Kidney epithelial cell (primary cell): ENCODE results near the gene LTO1. TPM values are rescaled to one million over a fixed set of nuclear protein-coding genes. Genes with fewer than 3 reads are reported as not detected.
"Not testable (repeated sequence)": the region's sequence is repeated elsewhere in the genome, so short reads cannot be mapped to it uniquely, and the experiment has no call there.

Experiments used
- DNase-seq: peaks from one replicate; pipeline ENCODE4 v3.0.0-alpha.2; 2010; ENCODE audit warnings: low read depth
- H3K27me3 ChIP-seq: 2 replicates; pipeline ENCODE4 v1.6.0; 2011; ENCODE audit warnings: low read length; ENCODE audit not compliant: control insufficient read depth, insufficient read depth
- H3K36me3 ChIP-seq: 2 replicates; pipeline ENCODE4 v1.5.1; 2011; ENCODE audit warnings: low read length; ENCODE audit not compliant: control insufficient read depth, insufficient read depth
- H3K4me3 ChIP-seq: 2 replicates; pipeline ENCODE4 v1.5.1; 2011; ENCODE audit warnings: low read depth, mild to moderate bottlenecking, control low read depth, low read length
- total RNA-seq: library from RNA; depleted of rRNA; stranded (reverse); fragments of >200 nt; gene quantifications from 2 replicates; pipeline ENCODE4 v1.2.3, GENCODE V29; 2015
- TF ChIP-seq, protein P1 (sequence below): IDR thresholded peaks from 2 replicates; pipeline ENCODE4 v1.5.1; 2011; ENCODE audit warnings: mild to moderate bottlenecking, moderate library complexity, low read length, control low read depth, inconsistent platforms; ENCODE audit not compliant: insufficient read depth, poor library complexity, severe bottlenecking

The LTO1 gene
- total RNA-seq, 1 donor from 2014 or later: 18.6 TPM

DNA sequence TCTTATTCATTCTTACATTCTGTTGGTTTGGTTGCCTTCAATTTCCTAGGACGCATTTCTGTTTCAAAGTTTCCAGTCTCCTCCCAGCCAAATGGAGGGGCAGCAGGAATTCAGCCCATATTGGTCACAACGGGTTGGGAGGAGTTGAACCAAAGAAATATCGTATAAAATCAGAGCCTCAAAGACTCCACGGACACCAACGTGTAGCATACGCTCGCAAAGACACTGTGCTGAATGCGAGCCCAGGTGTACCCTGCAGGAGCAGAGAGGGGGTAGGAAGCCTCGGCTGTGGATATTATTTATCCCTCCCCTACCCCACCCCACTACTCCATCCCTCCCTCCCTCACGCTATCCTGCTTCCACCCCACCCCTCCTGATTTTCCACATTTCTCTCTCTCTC lies 49.7 kb downstream of the LTO1 start:
- no peaks in the 10 kb centered on the region for H3K27me3 ChIP-seq
- H3K36me3 ChIP-seq: no peaks in the 10 kb centered on the region
- H3K4me3 ChIP-seq: no peak overlapping the region
- TF ChIP-seq, protein P1, sequence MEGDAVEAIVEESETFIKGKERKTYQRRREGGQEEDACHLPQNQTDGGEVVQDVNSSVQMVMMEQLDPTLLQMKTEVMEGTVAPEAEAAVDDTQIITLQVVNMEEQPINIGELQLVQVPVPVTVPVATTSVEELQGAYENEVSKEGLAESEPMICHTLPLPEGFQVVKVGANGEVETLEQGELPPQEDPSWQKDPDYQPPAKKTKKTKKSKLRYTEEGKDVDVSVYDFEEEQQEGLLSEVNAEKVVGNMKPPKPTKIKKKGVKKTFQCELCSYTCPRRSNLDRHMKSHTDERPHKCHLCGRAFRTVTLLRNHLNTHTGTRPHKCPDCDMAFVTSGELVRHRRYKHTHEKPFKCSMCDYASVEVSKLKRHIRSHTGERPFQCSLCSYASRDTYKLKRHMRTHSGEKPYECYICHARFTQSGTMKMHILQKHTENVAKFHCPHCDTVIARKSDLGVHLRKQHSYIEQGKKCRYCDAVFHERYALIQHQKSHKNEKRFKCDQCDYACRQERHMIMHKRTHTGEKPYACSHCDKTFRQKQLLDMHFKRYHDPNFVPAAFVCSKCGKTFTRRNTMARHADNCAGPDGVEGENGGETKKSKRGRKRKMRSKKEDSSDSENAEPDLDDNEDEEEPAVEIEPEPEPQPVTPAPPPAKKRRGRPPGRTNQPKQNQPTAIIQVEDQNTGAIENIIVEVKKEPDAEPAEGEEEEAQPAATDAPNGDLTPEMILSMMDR: no peak
- no peak for DNase-seq

DNA sequence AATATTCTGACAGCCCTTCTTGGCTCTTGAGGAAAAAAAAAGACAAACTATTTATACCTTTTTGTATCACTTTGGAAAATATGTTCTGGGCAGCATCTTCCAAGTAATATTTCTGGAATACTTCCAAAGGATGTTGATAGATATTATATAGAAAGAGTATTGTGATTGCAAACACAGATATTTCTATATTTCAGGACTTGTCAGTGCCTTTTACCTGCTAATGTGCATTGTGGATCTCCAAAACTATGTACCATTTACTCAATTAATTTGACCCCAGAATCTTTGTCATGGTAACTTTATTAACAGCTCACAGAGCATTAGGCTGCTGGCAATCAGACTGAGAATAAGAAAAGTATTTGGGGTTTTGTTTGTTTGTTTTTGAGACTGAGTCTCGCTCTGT lies 50.9 kb downstream of the LTO1 start:
- Histone ChIP-seq H3K36me3 (no peaks in the 10 kb centered on the region), H3K4me3 (no peak overlapping the region), H3K27me3 (no peaks in the 10 kb centered on the region)
- TF ChIP-seq, protein P1: no peak
- DNase-seq: no peak

DNA sequence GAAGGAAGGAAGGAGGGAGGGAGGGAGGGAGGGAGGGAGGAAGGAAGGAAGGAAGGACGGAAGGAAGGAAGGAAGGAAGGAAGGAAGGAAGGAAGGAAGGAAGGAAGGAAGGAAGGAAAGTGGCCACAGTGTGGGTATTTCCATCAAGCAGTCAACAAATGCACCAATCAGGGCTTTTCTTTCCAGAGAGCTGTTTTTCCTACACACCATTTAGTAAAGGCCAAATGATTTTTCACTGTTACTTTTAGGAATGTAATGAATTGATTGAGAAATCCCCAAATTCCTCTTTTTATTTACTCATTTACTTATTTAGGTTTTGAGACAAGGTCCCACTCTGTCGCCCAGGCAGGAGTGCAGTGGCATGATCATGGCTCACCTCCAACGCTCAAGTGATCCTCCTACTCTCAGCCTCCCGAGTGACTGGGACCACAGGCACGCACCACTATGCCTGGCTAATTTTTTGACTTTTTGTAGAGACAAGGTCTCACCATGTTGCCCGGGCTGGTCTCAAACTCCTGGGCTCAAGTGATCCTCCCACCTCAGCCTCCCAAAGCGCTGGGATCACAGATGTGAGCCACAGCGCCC lies 53.0 kb downstream of the LTO1 start:
- not testable (repeated sequence) for H3K27me3 ChIP-seq, H3K36me3 ChIP-seq, DNase-seq, H3K4me3 ChIP-seq

DNA sequence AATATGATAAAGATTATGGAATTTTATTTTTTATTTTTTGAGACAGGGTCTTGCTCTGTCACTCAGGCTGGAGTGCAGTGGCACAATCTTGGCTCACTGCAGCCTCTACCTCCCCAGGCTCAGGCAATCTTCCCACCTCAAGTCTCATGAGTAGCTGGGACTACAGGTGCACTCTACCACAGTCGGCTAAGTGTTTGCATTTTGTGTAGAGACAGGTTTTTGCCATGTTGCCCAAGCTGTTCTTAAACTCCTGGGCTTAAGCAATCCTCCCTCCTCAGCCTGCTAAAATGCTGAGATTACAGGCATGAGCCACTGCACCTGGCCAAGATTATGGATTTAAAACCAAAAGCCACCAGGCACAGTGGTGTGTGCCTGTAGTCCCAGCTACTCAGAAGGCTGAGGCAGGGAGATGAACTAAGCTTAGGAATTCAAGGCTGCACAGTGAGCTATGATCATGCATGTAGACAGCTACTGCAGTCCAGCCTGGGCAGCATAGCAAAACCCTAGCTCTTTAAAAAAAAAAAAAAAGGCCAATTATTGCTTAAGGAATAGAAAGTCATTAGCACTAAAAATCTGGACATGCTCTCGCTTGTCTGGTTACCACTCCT lies 54.4 kb downstream of the LTO1 start:
- Histone ChIP-seq H3K36me3 (no peaks in the 10 kb centered on the region), H3K27me3 (no peaks in the 10 kb centered on the region), H3K4me3 (no peak overlapping the region)
- DNase-seq: no peak
- TF ChIP-seq, protein P1: no peak

DNA sequence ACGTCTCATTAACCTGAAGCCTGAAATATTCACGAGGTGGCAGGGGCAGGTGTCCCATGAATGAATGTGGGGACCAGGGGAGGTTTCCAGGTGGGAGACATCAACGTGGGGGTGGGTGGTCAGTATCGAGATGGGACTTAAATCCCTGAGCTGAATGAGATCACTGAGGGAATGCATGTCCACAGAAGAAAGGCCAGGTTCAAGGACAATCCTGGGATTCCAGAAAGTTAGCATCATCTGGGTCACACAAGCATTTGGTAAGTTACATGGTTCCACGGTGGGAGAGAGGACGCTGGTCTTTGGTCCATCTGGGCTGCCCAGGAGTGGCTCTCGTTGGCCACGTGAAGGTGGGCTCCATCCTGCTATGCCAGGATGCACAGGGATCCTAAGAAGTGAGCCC lies 56.9 kb downstream of the LTO1 start:
- H3K4me3 ChIP-seq: no peak overlapping the region
- no peak for DNase-seq
- H3K27me3 ChIP-seq: no peaks in the 10 kb centered on the region
- TF ChIP-seq, protein P1: no peak
- no peaks in the 10 kb centered on the region for H3K36me3 ChIP-seq

DNA sequence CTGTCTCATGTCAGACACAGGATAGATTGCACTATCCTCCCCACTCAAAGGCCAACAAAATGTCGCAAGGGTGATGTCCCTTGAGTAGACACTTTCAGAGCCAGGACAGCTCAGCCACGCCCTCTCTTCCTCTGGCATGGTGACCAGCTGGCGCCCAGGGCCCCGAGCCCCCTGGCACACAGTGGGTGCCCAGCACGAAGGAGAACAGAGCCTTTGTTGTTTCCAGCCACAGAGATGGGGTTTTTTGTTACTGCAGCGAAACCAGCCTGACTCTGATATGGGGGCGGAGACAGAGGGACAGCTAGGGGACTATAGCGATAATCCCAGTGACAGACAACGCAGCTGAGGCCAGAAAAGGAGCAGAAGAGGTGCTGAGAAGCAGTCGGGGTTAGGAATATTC lies 57.5 kb downstream of the LTO1 start:
- Histone ChIP-seq H3K4me3 (no peak overlapping the region), H3K27me3 (no peaks in the 10 kb centered on the region), H3K36me3 (no peaks in the 10 kb centered on the region)
- TF ChIP-seq, protein P1: no peak
- no peak for DNase-seq
